HCT116 (cell line): ENCODE data around the gene SLC25A10.

Source experiments
- ATF3 ChIP-seq: IDR thresholded peaks from 2 replicates; pipeline ENCODE4 v1.6.1; 2012
- CBX3 ChIP-seq: IDR thresholded peaks from 2 replicates; pipeline ENCODE4 v1.6.1; 2012; ENCODE audit warnings: low read depth
- CEBPB ChIP-seq: IDR thresholded peaks from 2 replicates; pipeline ENCODE4 v1.6.1; 2012; ENCODE audit warnings: low read depth
- CTCF ChIP-seq, 3 experiments: fragments of 200-600 bp in 1 of 3; sonication (generic) in 1 of 3; IDR thresholded peaks in 2 of 3; conservative IDR thresholded peaks in 1 of 3; 2 replicates each; pipeline ENCODE4 v1.5.1; 2012 to 2017; ENCODE audit warnings: low read depth in 2 of 3, low read length in 2 of 3, antibody characterized with exemption in 1 of 3, borderline replicate concordance in 1 of 3, control low read depth in 1 of 3, mild to moderate bottlenecking in 1 of 3, mixed read lengths in 1 of 3, mixed run types in 1 of 3, moderate library complexity in 1 of 3; ENCODE audit not compliant: insufficient read depth in 1 of 3
- MAX ChIP-seq: IDR thresholded peaks from 2 replicates; pipeline ENCODE4 v1.6.1; 2012
- POLR2A ChIP-seq: IDR thresholded peaks from 2 replicates; pipeline ENCODE4 v1.7.0; 2011; ENCODE audit warnings: borderline replicate concordance; ENCODE audit not compliant: insufficient read depth, insufficient read length; ENCODE audit errors: extremely low read depth
- ZFX ChIP-seq: fragments of 450-650 bp; IDR thresholded peaks from 2 replicates; pipeline ENCODE4 v1.6.1; 2017

GRCh38 chr17:81673561-81674258, 38.4 kb upstream of the SLC25A10 start:
- no peak for TF ChIP-seq CTCF (IDR thresholded peaks at IDR 0.05 in 2 of 3, conservative IDR thresholded peaks at IDR 0.05 in 1 of 3; ENCODE audit: borderline replicate concordance in 1 of 3, insufficient read depth in 1 of 3, low read depth in 2 of 3, low read length in 2 of 3)
- TF ChIP-seq POLR2A: no peak
- TF ChIP-seq CBX3: no peak
- no peak for TF ChIP-seq ATF3
- TF ChIP-seq ZFX: no peak
- no peak for TF ChIP-seq MAX
- no peak for TF ChIP-seq CEBPB
